NCI-H446 treated with DMSO at 0.1 percent for 48 hours (cell line): ENCODE measurements around the gene CAMK2A.
"Not testable (repeated sequence)": the region's sequence is repeated elsewhere in the genome, so short reads cannot be mapped to it uniquely, and the experiment has no call there.

Experiments
- DNase-seq: peaks from one replicate; lab custom pipeline; 2025; lab: John Stamatoyannopoulos, UW

CAMK2A gene

GRCh38 chr5:150234576-150235499 is 54.7 kb downstream of the CAMK2A start:
- DNase-seq: no peak

GRCh38 chr5:150233706-150234105 is 55.9 kb downstream of the CAMK2A start:
- not testable (repeated sequence) for DNase-seq

- DNase-seq: no peak
Observed at GRCh38 chr5:150230842-150231241, 58.7 kb downstream of the CAMK2A start.

- DNase-seq: no peak
Observed at GRCh38 chr5:150229571-150229970, 60.0 kb downstream of the CAMK2A start.

GRCh38 chr5:150227606-150228273 is 61.8 kb downstream of the CAMK2A start:
- DNase-seq: no peak

GRCh38 chr5:150227036-150227435 is 62.5 kb downstream of the CAMK2A start:
- no peak for DNase-seq

GRCh38 chr5:150224483-150225027 is 65.0 kb downstream of the CAMK2A start:
- no peak for DNase-seq

- DNase-seq: no peak
Observed at GRCh38 chr5:150223474-150223873, 66.1 kb downstream of the CAMK2A start.

GRCh38 chr5:150222906-150223305 is 66.7 kb downstream of the CAMK2A start:
- no peak for DNase-seq

- DNase-seq: no peak
Observed at GRCh38 chr5:150221471-150221870, 68.1 kb downstream of the CAMK2A start.

- DNase-seq: no peak
Observed at GRCh38 chr5:150219861-150220260, 69.7 kb downstream of the CAMK2A start.

GRCh38 chr5:150219142-150219541 is 70.4 kb downstream of the CAMK2A start:
- no peak for DNase-seq

- no peak for DNase-seq
Observed at GRCh38 chr5:150218693-150219035, 70.9 kb downstream of the CAMK2A start.

- peak; percentile 42 for DNase-seq
Observed at GRCh38 chr5:150217873-150218692, 71.5 kb downstream of the CAMK2A start.

GRCh38 chr5:150217038-150217437 is 72.5 kb downstream of the CAMK2A start:
- DNase-seq: no peak

GRCh38 chr5:150215979-150216944 is 73.3 kb downstream of the CAMK2A start:
- DNase-seq: no peak

GRCh38 chr5:150214289-150214688 is 75.3 kb downstream of the CAMK2A start:
- no peak for DNase-seq

- DNase-seq: no peak
Observed at GRCh38 chr5:150213530-150213929, 76.0 kb downstream of the CAMK2A start.

GRCh38 chr5:150211156-150212030 is 78.2 kb downstream of the CAMK2A start:
- no peak for DNase-seq

GRCh38 chr5:150210644-150211043 is 78.9 kb downstream of the CAMK2A start:
- no peak for DNase-seq
